ENCODE results near the gene POLR1D. TPM values are rescaled to one million over a fixed set of nuclear protein-coding genes. Genes with fewer than 3 reads are reported as not detected.
A peak's percentile ranks its signal among the peaks of the same experiment; 100 is the strongest.

POLR1D gene
- total and polyA plus RNA-seq, 4 donors: 31.4 to 45.0 (median 33.6) TPM

DNA sequence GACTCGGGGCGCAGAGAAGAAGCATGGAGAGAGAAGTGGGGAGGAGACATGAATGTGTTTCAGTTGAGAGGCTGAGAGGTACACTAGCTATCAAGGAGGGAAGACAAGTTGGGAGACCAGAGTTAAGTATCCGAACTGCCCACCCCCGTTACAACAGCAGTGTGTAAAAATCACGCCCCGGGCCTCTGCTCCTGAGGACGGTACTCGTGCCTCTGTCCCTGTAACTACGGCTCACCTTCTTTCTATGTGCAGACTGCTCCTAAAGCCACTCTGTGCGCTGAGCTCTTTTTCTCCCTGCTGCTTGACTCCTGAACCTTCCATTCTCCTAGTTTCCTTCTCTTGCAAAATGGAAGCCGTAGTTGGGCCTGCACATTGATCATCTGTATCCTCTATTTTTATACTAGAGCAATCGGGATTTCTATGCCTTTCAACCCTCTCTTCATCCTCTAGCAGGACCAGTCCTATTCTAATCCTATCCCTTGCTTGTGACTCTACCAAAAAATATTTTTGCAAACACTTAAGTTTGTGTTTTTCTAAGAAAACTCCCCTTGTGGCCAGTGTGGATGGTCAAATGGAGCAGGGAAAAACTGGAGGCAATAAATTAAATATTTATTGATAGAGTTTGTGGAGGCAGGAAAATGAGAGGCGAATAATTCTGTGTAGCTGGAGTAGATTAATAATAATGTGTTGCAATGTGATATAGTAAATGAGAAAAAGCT is 569 bp downstream of the POLR1D start:
- H3K4me1 ChIP-seq (ENCODE audit: control insufficient read depth in 4 of 4, insufficient read depth in 4 of 4, low read length in 3 of 4): peaks cover 4 to 49% (median 33%) of the 10 kb centered on the region in 4 donors
- H3K36me3 ChIP-seq (ENCODE audit: control insufficient read depth in 4 of 4, insufficient read depth in 3 of 4, low read depth in 1 of 4, low read length in 3 of 4): peaks cover 0 to 2% (median 0%) of the 10 kb centered on the region in 4 donors
- WGBS: 9% methylated on average over 13 of the region's 13 CpGs
- H3K27ac ChIP-seq (ENCODE audit: low read depth in 1 of 2, low read length in 2 of 2): peak overlapping the region; percentile 87 to 99
- peak; percentile 68 for TF ChIP-seq YY1 (IDR thresholded peaks at IDR 0.05)
- TF ChIP-seq, protein P1, sequence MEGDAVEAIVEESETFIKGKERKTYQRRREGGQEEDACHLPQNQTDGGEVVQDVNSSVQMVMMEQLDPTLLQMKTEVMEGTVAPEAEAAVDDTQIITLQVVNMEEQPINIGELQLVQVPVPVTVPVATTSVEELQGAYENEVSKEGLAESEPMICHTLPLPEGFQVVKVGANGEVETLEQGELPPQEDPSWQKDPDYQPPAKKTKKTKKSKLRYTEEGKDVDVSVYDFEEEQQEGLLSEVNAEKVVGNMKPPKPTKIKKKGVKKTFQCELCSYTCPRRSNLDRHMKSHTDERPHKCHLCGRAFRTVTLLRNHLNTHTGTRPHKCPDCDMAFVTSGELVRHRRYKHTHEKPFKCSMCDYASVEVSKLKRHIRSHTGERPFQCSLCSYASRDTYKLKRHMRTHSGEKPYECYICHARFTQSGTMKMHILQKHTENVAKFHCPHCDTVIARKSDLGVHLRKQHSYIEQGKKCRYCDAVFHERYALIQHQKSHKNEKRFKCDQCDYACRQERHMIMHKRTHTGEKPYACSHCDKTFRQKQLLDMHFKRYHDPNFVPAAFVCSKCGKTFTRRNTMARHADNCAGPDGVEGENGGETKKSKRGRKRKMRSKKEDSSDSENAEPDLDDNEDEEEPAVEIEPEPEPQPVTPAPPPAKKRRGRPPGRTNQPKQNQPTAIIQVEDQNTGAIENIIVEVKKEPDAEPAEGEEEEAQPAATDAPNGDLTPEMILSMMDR (IDR thresholded peaks at IDR 0.05; ENCODE audit: low read depth, low read length, missing input control): no peak
- TF ChIP-seq RAD21 (IDR thresholded peaks at IDR 0.05): peak in 1 of 2 donors; percentile 2
- H3K4me3 ChIP-seq (ENCODE audit: low read depth in 1 of 3, low read length in 3 of 3): peak overlapping the region; percentile 67 to 98 (median 79)
- no peaks in the 10 kb centered on the region for H3K27me3 ChIP-seq (ENCODE audit: control insufficient read depth in 4 of 4, insufficient read depth in 4 of 4, low read length in 3 of 4)
- H3K9ac ChIP-seq (ENCODE audit: low read depth in 1 of 2, low read length in 2 of 2): peak overlapping the region; percentile 66 to 72
- H3K9me3 ChIP-seq (ENCODE audit: control insufficient read depth in 4 of 4, low read length in 3 of 4): no peaks in the 10 kb centered on the region
- DNase-seq (ENCODE audit: low spot score): no peak

GRCh38 chr13:27622881-27623280 is 1.2 kb downstream of the POLR1D start:
- H3K4me1 ChIP-seq (ENCODE audit: control insufficient read depth in 4 of 4, insufficient read depth in 4 of 4, low read length in 3 of 4): peaks cover 4 to 43% (median 27%) of the 10 kb centered on the region in 4 donors
- H3K36me3 ChIP-seq (ENCODE audit: control insufficient read depth in 4 of 4, insufficient read depth in 3 of 4, low read depth in 1 of 4, low read length in 3 of 4): peaks cover 0 to 2% (median 0%) of the 10 kb centered on the region in 4 donors
- TF ChIP-seq GABPA (IDR thresholded peaks at IDR 0.05 in 1 of 2, conservative IDR thresholded peaks at IDR 0.05 in 1 of 2) (no peak), HNF4G (IDR thresholded peaks at IDR 0.05) (no peak), RXRA (IDR thresholded peaks at IDR 0.05) (no peak), HNF4A (conservative IDR thresholded peaks at IDR 0.05) (no peak)
- no peak overlapping the region for H3K27ac ChIP-seq (ENCODE audit: low read depth in 1 of 2, low read length in 2 of 2)
- no peak overlapping the region for H3K4me3 ChIP-seq (ENCODE audit: low read depth in 1 of 3, low read length in 3 of 3)
- H3K27me3 ChIP-seq (ENCODE audit: control insufficient read depth in 4 of 4, insufficient read depth in 4 of 4, low read length in 3 of 4): no peaks in the 10 kb centered on the region
- no peak for DNase-seq (ENCODE audit: low spot score)
- no peaks in the 10 kb centered on the region for H3K9me3 ChIP-seq (ENCODE audit: control insufficient read depth in 4 of 4, low read length in 3 of 4)
- H3K9ac ChIP-seq (ENCODE audit: low read depth in 1 of 2, low read length in 2 of 2): no peak overlapping the region
- 89% methylated on average over 7 of the region's 7 CpGs for WGBS

GRCh38 chr13:27624071-27624470 is 2.4 kb downstream of the POLR1D start:
- 94% methylated on average over 3 of the region's 3 CpGs for WGBS
- no peak for DNase-seq (ENCODE audit: low spot score)
- TF ChIP-seq FOXA2 (IDR thresholded peaks at IDR 0.05) (no peak), SP1 (IDR thresholded peaks at IDR 0.05) (no peak), RXRA (IDR thresholded peaks at IDR 0.05) (no peak), NR2F2 (IDR thresholded peaks at IDR 0.05) (no peak)
- TF ChIP-seq, protein P2, sequence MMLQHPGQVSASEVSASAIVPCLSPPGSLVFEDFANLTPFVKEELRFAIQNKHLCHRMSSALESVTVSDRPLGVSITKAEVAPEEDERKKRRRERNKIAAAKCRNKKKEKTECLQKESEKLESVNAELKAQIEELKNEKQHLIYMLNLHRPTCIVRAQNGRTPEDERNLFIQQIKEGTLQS (IDR thresholded peaks at IDR 0.05): no peak
- TF ChIP-seq, protein P3, sequence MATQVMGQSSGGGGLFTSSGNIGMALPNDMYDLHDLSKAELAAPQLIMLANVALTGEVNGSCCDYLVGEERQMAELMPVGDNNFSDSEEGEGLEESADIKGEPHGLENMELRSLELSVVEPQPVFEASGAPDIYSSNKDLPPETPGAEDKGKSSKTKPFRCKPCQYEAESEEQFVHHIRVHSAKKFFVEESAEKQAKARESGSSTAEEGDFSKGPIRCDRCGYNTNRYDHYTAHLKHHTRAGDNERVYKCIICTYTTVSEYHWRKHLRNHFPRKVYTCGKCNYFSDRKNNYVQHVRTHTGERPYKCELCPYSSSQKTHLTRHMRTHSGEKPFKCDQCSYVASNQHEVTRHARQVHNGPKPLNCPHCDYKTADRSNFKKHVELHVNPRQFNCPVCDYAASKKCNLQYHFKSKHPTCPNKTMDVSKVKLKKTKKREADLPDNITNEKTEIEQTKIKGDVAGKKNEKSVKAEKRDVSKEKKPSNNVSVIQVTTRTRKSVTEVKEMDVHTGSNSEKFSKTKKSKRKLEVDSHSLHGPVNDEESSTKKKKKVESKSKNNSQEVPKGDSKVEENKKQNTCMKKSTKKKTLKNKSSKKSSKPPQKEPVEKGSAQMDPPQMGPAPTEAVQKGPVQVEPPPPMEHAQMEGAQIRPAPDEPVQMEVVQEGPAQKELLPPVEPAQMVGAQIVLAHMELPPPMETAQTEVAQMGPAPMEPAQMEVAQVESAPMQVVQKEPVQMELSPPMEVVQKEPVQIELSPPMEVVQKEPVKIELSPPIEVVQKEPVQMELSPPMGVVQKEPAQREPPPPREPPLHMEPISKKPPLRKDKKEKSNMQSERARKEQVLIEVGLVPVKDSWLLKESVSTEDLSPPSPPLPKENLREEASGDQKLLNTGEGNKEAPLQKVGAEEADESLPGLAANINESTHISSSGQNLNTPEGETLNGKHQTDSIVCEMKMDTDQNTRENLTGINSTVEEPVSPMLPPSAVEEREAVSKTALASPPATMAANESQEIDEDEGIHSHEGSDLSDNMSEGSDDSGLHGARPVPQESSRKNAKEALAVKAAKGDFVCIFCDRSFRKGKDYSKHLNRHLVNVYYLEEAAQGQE (IDR thresholded peaks at IDR 0.05): no peak
- TF ChIP-seq, protein P4, sequence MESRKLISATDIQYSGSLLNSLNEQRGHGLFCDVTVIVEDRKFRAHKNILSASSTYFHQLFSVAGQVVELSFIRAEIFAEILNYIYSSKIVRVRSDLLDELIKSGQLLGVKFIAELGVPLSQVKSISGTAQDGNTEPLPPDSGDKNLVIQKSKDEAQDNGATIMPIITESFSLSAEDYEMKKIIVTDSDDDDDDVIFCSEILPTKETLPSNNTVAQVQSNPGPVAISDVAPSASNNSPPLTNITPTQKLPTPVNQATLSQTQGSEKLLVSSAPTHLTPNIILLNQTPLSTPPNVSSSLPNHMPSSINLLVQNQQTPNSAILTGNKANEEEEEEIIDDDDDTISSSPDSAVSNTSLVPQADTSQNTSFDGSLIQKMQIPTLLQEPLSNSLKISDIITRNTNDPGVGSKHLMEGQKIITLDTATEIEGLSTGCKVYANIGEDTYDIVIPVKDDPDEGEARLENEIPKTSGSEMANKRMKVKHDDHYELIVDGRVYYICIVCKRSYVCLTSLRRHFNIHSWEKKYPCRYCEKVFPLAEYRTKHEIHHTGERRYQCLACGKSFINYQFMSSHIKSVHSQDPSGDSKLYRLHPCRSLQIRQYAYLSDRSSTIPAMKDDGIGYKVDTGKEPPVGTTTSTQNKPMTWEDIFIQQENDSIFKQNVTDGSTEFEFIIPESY (IDR thresholded peaks at IDR 0.05): no peak
- Histone ChIP-seq H3K9me3 (ENCODE audit: control insufficient read depth in 4 of 4, low read length in 3 of 4) (no peaks in the 10 kb centered on the region), H3K4me1 (ENCODE audit: control insufficient read depth in 4 of 4, insufficient read depth in 4 of 4, low read length in 3 of 4) (peaks cover 4 to 32% (median 19%) of the 10 kb centered on the region in 4 donors), H3K27me3 (ENCODE audit: control insufficient read depth in 4 of 4, insufficient read depth in 4 of 4, low read length in 3 of 4) (no peaks in the 10 kb centered on the region), H3K4me3 (ENCODE audit: low read depth in 1 of 3, low read length in 3 of 3) (no peak overlapping the region), H3K9ac (ENCODE audit: low read depth in 1 of 2, low read length in 2 of 2) (no peak overlapping the region), H3K36me3 (ENCODE audit: control insufficient read depth in 4 of 4, insufficient read depth in 3 of 4, low read depth in 1 of 4, low read length in 3 of 4) (peaks cover 0 to 2% (median 0%) of the 10 kb centered on the region in 4 donors), H3K27ac (ENCODE audit: low read depth in 1 of 2, low read length in 2 of 2) (no peak overlapping the region)
